Thoracic aorta (tissue), 2 donors: ENCODE results near the gene SHISA2. TPM values are rescaled to one million over a fixed set of nuclear protein-coding genes. Genes with fewer than 3 reads are reported as not detected.

Experiments used
- ATAC-seq: fragments of 150-250 bp; one replicate; pipeline ENCODE4 v1.8.0; 2017; ENCODE audit warnings: low read depth; ENCODE audit not compliant: insufficient number of reproducible peaks, low FRiP score
- DNase-seq: peaks from one replicate; pipeline ENCODE4 v3.0.0-alpha.2; 2020; ENCODE audit warnings: low spot score
- H3K27ac ChIP-seq, 2 donors: fragments of 200-600 bp; sonication (generic); 1 replicate in 1 of 2; 2 replicates in 1 of 2; pipeline ENCODE4 v1.5.1; 2016; ENCODE audit warnings: mild to moderate bottlenecking in 2 of 2, moderate library complexity in 2 of 2
- H3K27me3 ChIP-seq: fragments of 200-600 bp; sonication (generic); replicated peaks from 2 replicates; pipeline ENCODE4 v1.6.0; 2016; ENCODE audit warnings: mild to moderate bottlenecking; ENCODE audit not compliant: insufficient read depth
- H3K36me3 ChIP-seq: fragments of 200-600 bp; sonication (generic); one replicate; pipeline ENCODE4 v1.5.1; 2016
- H3K4me1 ChIP-seq, 2 donors: fragments of 200-600 bp; sonication (generic); 1 replicate in 1 of 2; 2 replicates in 1 of 2; pipeline versions ENCODE4 v1.5.1 to v1.6.0; 2016; ENCODE audit warnings: low read depth in 2 of 2, mild to moderate bottlenecking in 1 of 2; ENCODE audit not compliant: control insufficient read depth in 1 of 2
- H3K4me3 ChIP-seq: fragments of 200-600 bp; sonication (generic); 2 replicates; pipeline ENCODE4 v1.5.1; 2016; ENCODE audit warnings: mild to moderate bottlenecking
- H3K9me3 ChIP-seq: fragments of 200-600 bp; sonication (generic); 2 replicates; pipeline ENCODE4 v1.5.1; 2016
- total RNA-seq, 2 donors: library from RNA; depleted of rRNA; stranded (reverse); fragments of >200 nt; gene quantifications; one replicate each; pipeline versions ENCODE4 v1.1.0 to v1.2.3, GENCODE V29; 2016
- TF ChIP-seq, protein P1 (sequence below): fragments of 200-600 bp; sonication (generic); IDR thresholded peaks from one replicate; pipeline ENCODE4 v1.5.1; 2019; ENCODE audit warnings: antibody characterized with exemption

The SHISA2 gene
- total RNA-seq, 2 donors from 2014 or later: 0.35 to 0.54 TPM

DNA sequence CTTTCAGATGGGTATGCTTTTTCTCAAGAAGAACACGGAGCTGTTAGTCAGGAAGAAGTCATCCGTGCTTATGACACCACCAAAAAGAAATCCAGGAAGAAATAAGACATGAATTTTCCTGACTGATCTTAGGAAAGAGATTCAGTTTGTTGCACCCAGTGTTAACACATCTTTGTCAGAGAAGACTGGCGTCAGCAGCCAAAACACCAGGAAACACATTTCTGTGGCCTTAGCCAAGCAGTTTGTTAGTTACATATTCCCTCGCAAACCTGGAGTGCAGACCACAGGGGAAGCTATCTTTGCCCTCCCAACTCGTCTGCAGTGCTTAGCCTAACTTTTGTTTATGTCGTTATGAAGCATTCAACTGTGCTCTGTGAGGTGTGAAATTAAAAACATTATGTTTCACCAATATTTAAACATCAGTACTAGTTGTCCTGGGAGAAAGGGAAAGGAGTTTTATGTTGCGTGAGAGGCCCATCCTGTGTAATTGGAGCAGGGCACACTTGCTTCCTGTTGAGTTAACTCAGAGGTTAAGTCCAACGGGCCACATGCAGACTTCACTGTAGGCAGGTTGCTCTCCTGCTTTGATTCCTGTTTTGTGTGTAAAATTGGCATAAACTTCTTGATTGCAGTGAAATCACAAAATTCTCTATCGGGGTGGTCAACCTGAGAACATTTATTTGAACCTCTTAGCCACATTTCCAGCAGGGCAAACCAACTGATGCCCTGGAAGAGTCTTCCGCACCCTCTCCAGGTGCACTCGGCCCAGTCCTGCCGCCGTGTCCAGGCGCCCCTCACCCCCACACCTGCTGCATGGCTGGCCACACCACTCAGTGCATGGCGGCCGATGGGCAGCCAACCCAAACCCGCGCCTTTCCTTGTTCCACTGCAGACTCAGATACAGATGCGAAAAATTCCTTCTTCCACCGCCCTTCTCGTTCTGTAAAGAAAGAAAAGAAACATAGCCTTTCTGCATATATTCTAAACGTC, 31.6 kb downstream of the SHISA2 start:
- Histone ChIP-seq H3K9me3 (no peaks in the 10 kb centered on the region), H3K4me1 (peaks cover 0 to 43% of the 10 kb centered on the region in 2 donors), H3K36me3 (no peaks in the 10 kb centered on the region), H3K4me3 (no peak overlapping the region), H3K27ac (no peak overlapping the region), H3K27me3 (no peaks in the 10 kb centered on the region)
- ATAC-seq: no peak
- no peak for DNase-seq
- TF ChIP-seq, protein P1, sequence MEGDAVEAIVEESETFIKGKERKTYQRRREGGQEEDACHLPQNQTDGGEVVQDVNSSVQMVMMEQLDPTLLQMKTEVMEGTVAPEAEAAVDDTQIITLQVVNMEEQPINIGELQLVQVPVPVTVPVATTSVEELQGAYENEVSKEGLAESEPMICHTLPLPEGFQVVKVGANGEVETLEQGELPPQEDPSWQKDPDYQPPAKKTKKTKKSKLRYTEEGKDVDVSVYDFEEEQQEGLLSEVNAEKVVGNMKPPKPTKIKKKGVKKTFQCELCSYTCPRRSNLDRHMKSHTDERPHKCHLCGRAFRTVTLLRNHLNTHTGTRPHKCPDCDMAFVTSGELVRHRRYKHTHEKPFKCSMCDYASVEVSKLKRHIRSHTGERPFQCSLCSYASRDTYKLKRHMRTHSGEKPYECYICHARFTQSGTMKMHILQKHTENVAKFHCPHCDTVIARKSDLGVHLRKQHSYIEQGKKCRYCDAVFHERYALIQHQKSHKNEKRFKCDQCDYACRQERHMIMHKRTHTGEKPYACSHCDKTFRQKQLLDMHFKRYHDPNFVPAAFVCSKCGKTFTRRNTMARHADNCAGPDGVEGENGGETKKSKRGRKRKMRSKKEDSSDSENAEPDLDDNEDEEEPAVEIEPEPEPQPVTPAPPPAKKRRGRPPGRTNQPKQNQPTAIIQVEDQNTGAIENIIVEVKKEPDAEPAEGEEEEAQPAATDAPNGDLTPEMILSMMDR: no peak

DNA sequence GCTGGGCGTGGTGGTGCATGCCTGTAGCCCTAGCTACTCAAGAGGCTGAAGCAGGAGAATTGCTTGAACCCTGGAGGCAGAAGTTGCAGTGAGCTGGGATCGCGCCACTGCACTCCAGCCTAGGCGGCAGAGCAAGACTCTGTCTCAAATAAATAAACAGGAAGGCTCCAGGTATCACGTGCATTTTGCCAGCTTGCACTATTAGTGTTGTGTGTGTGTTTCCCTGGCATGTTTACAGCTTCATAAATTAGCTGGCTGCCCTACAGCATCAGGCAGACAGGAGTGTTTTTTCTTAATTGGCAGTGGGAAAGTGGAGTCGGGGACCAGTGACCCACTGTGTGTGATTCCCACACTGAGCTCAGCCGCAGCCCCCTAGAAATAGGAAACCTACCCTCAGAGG, 32.6 kb downstream of the SHISA2 start:
- no peaks in the 10 kb centered on the region for H3K27me3 ChIP-seq
- no peak overlapping the region for H3K4me3 ChIP-seq
- no peak for DNase-seq
- TF ChIP-seq, protein P1: no peak
- H3K36me3 ChIP-seq: no peaks in the 10 kb centered on the region
- H3K27ac ChIP-seq: no peak overlapping the region
- peaks cover 0 to 34% of the 10 kb centered on the region in 2 donors for H3K4me1 ChIP-seq
- no peak for ATAC-seq
- H3K9me3 ChIP-seq: no peaks in the 10 kb centered on the region

DNA sequence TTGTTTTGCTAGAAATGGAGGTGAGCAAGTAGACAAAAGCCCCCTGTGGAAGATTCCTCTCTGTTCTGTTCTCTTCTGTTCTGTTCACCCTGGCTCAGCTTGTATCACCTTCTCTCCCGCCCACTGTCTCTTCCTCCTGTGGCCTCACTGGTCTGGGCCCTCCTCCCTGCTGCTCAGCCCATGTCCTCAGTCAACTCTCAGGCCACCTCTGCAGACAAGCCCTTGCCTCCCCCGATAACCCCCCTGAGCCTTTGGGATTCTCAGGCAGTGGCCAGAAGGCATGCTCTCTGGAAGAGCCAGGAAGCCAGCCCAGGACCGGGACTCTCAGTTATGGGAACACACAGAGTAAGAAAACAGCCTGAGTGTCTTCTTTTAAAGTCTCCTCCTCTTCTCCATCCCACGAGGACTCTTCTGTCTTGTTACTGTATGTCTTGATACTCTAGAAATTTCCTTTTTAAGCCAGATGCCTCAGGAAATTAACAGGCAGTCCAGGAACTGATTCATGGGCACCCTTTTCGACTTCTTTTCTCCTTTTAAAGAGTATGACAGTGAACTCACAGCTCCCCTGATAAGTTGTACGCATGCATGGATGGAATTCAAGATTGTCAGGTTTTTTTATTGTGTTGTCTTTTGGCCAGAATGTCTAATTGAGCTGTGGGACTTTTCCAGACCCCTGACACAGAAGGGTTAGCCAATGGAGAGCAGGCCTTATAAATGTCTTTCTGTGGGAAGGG, 33.7 kb downstream of the SHISA2 start:
- Histone ChIP-seq H3K36me3 (no peaks in the 10 kb centered on the region), H3K4me3 (no peak overlapping the region), H3K4me1 (peaks cover 0 to 23% of the 10 kb centered on the region in 2 donors), H3K9me3 (no peaks in the 10 kb centered on the region), H3K27ac (no peak overlapping the region), H3K27me3 (no peaks in the 10 kb centered on the region)
- TF ChIP-seq, protein P1: no peak
- no peak for ATAC-seq
- DNase-seq: no peak

DNA sequence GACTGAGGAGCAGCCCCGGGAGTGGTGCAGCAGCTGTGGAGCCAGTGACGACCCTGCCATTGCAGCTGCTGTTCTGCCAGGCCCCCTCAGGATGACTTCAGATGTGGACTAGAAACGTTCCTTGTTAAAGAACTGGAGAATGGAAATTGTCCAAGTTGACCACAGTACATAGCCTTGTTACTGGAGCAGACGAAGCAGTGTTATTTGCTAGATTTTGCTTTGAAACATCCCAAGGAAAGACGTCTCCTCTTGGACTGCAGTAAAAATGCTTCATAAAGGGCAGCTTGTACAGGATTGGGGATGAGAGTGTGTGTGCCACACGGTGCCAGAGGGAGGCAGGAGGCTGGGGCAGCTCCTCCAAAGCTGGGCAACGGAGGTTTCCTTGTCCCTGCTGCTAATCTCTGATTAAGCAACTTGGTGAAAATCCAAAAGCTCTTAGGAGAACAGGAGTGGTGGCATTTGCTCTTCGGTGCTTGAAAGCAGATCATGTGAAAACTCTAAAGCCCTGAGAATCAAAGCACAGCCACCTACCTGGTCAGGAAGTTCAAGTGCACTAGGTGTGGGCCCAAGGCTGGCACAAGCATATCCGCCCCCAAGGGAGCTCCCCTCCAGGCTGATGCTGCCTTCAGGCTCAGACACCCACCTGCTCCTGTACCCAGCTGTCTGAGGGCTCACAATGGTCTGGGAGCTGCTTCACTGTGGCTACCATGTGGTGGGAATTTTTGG, 34.5 kb downstream of the SHISA2 start:
- Histone ChIP-seq H3K27me3 (no peaks in the 10 kb centered on the region), H3K9me3 (no peaks in the 10 kb centered on the region), H3K36me3 (no peaks in the 10 kb centered on the region), H3K4me3 (no peak overlapping the region), H3K4me1 (peaks cover 0 to 16% of the 10 kb centered on the region in 2 donors), H3K27ac (no peak overlapping the region)
- TF ChIP-seq, protein P1: no peak
- DNase-seq (no peak), ATAC-seq (no peak)
